Measurements from ENCODE around the gene PDE1A.

Gene PDE1A

GRCh38 chr2:182415771-182416170 is 11.1 kb downstream of the PDE1A start:
- no peaks in the 10 kb centered on the region for H3K4me1 ChIP-seq (ENCODE audit: insufficient read depth, insufficient read length)
- H3K4me3 ChIP-seq (ENCODE audit: insufficient read length, low read depth) = no peak overlapping the region
- no peaks in the 10 kb centered on the region for H3K9me3 ChIP-seq (ENCODE audit: insufficient read depth, low read length)
- DNase-seq (ENCODE audit: low read depth, low spot score) = no peak
- H3K9ac ChIP-seq (ENCODE audit: insufficient read length, low read depth) = no peak overlapping the region
- H3K36me3 ChIP-seq (ENCODE audit: insufficient read depth, insufficient read length, low read length) = no peaks in the 10 kb centered on the region
- TF ChIP-seq YY1 (IDR thresholded peaks at IDR 0.05; ENCODE audit: insufficient read depth, insufficient read length) (no peak), ZNF274 (IDR thresholded peaks at IDR 0.05; ENCODE audit: low read depth, low read length) (no peak), SUZ12 (IDR thresholded peaks at IDR 0.05; ENCODE audit: extremely low read depth, insufficient read depth, insufficient read length) (no peak)
- H3K27me3 ChIP-seq (ENCODE audit: insufficient read depth, insufficient read length) = no peaks in the 10 kb centered on the region

- no peaks in the 10 kb centered on the region for H3K36me3 ChIP-seq (ENCODE audit: insufficient read depth, insufficient read length, low read length)
- H3K4me1 ChIP-seq (ENCODE audit: insufficient read depth, insufficient read length) = no peaks in the 10 kb centered on the region
- DNase-seq (ENCODE audit: low read depth, low spot score) = no peak
- H3K9me3 ChIP-seq (ENCODE audit: insufficient read depth, low read length) = no peaks in the 10 kb centered on the region
- TF ChIP-seq YY1 (IDR thresholded peaks at IDR 0.05; ENCODE audit: insufficient read depth, insufficient read length) (no peak), ZNF274 (IDR thresholded peaks at IDR 0.05; ENCODE audit: low read depth, low read length) (no peak), SUZ12 (IDR thresholded peaks at IDR 0.05; ENCODE audit: extremely low read depth, insufficient read depth, insufficient read length) (no peak)
- H3K9ac ChIP-seq (ENCODE audit: insufficient read length, low read depth) = no peak overlapping the region
- H3K27me3 ChIP-seq (ENCODE audit: insufficient read depth, insufficient read length) = no peaks in the 10 kb centered on the region
- no peak overlapping the region for H3K4me3 ChIP-seq (ENCODE audit: insufficient read length, low read depth)
These were observed 14.0 kb downstream of the PDE1A start for GRCh38 chr2:182412858-182413257.

DNA sequence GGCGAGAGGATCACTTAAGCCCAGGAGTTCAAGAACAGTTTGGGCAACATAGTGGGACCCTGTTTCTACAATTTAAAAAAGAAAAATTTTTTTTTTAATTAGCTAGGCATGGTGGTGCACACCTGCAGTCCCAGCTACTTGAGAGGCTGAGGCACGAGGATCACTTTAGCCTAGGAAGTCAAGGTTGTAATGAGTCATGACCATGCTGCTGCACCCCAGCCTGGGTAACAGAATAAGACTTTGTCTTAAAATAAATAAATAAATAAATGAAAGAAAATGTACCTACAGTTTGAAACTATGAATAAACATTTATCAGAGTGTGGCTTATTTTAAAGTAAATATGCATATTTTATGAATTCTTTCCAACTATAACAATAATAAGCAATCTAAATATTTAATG is 16.7 kb downstream of the PDE1A start:
- DNase-seq (ENCODE audit: low read depth, low spot score) = no peak
- no peak for TF ChIP-seq SUZ12 (IDR thresholded peaks at IDR 0.05; ENCODE audit: extremely low read depth, insufficient read depth, insufficient read length)
- TF ChIP-seq ZNF274 (IDR thresholded peaks at IDR 0.05; ENCODE audit: low read depth, low read length) = no peak
- no peak for TF ChIP-seq YY1 (IDR thresholded peaks at IDR 0.05; ENCODE audit: insufficient read depth, insufficient read length)
- H3K27me3 ChIP-seq (ENCODE audit: insufficient read depth, insufficient read length) = no peaks in the 10 kb centered on the region

DNA sequence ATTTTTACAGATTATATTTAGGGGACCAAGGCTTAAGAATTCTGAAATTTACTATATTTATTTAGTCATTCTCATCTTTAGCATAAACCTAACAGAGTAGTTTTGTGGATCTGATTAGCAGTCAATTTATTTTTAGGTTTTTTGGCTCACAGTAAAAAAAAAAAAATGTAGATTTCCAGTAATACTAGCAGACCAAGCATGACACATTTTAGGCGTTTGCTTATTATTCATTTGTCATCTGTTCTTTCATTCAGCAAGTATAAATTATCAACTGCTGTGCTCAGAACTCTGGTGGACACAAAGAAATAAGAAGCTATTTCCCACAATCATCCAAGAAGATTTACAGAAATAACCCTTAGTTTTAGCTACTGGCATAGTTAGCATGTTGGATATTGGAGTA is 20.6 kb downstream of the PDE1A start:
- Histone ChIP-seq H3K9ac (ENCODE audit: insufficient read length, low read depth) (no peak overlapping the region), H3K9me3 (ENCODE audit: insufficient read depth, low read length) (no peaks in the 10 kb centered on the region), H3K27me3 (ENCODE audit: insufficient read depth, insufficient read length) (no peaks in the 10 kb centered on the region), H3K4me1 (ENCODE audit: insufficient read depth, insufficient read length) (no peaks in the 10 kb centered on the region), H3K4me3 (ENCODE audit: insufficient read length, low read depth) (no peak overlapping the region), H3K36me3 (ENCODE audit: insufficient read depth, insufficient read length, low read length) (no peaks in the 10 kb centered on the region)
- DNase-seq (ENCODE audit: low read depth, low spot score) = no peak
- no peak for TF ChIP-seq ZNF274 (IDR thresholded peaks at IDR 0.05; ENCODE audit: low read depth, low read length)
- TF ChIP-seq SUZ12 (IDR thresholded peaks at IDR 0.05; ENCODE audit: extremely low read depth, insufficient read depth, insufficient read length) = no peak
- no peak for TF ChIP-seq YY1 (IDR thresholded peaks at IDR 0.05; ENCODE audit: insufficient read depth, insufficient read length)

More for the DNA sequence above, 16.7 kb downstream of the PDE1A start:
- Histone ChIP-seq H3K36me3 (ENCODE audit: insufficient read depth, insufficient read length, low read length) (no peaks in the 10 kb centered on the region), H3K4me3 (ENCODE audit: insufficient read length, low read depth) (no peak overlapping the region), H3K9me3 (ENCODE audit: insufficient read depth, low read length) (no peaks in the 10 kb centered on the region), H3K4me1 (ENCODE audit: insufficient read depth, insufficient read length) (no peaks in the 10 kb centered on the region), H3K9ac (ENCODE audit: insufficient read length, low read depth) (no peak overlapping the region)

GRCh38 chr2:182404975-182405561 is 21.8 kb downstream of the PDE1A start:
- Histone ChIP-seq H3K27me3 (ENCODE audit: insufficient read depth, insufficient read length) (no peaks in the 10 kb centered on the region), H3K9me3 (ENCODE audit: insufficient read depth, low read length) (no peaks in the 10 kb centered on the region), H3K4me3 (ENCODE audit: insufficient read length, low read depth) (no peak overlapping the region), H3K4me1 (ENCODE audit: insufficient read depth, insufficient read length) (no peaks in the 10 kb centered on the region), H3K9ac (ENCODE audit: insufficient read length, low read depth) (no peak overlapping the region), H3K36me3 (ENCODE audit: insufficient read depth, insufficient read length, low read length) (no peaks in the 10 kb centered on the region)
- DNase-seq (ENCODE audit: low read depth, low spot score) = no peak
- TF ChIP-seq SUZ12 (IDR thresholded peaks at IDR 0.05; ENCODE audit: extremely low read depth, insufficient read depth, insufficient read length) (no peak), YY1 (IDR thresholded peaks at IDR 0.05; ENCODE audit: insufficient read depth, insufficient read length) (no peak), ZNF274 (IDR thresholded peaks at IDR 0.05; ENCODE audit: low read depth, low read length) (no peak)

GRCh38 chr2:182404092-182404491 is 22.7 kb downstream of the PDE1A start:
- TF ChIP-seq YY1 (IDR thresholded peaks at IDR 0.05; ENCODE audit: insufficient read depth, insufficient read length) = no peak
- TF ChIP-seq SUZ12 (IDR thresholded peaks at IDR 0.05; ENCODE audit: extremely low read depth, insufficient read depth, insufficient read length) = no peak
- TF ChIP-seq ZNF274 (IDR thresholded peaks at IDR 0.05; ENCODE audit: low read depth, low read length) = no peak
- no peak for DNase-seq (ENCODE audit: low read depth, low spot score)
- Histone ChIP-seq H3K36me3 (ENCODE audit: insufficient read depth, insufficient read length, low read length) (no peaks in the 10 kb centered on the region), H3K27me3 (ENCODE audit: insufficient read depth, insufficient read length) (no peaks in the 10 kb centered on the region), H3K4me1 (ENCODE audit: insufficient read depth, insufficient read length) (no peaks in the 10 kb centered on the region), H3K9me3 (ENCODE audit: insufficient read depth, low read length) (no peaks in the 10 kb centered on the region), H3K9ac (ENCODE audit: insufficient read length, low read depth) (no peak overlapping the region), H3K4me3 (ENCODE audit: insufficient read length, low read depth) (no peak overlapping the region)

GRCh38 chr2:182393270-182393760 is 33.5 kb downstream of the PDE1A start:
- H3K9me3 ChIP-seq (ENCODE audit: insufficient read depth, low read length) = no peaks in the 10 kb centered on the region
- no peaks in the 10 kb centered on the region for H3K36me3 ChIP-seq (ENCODE audit: insufficient read depth, insufficient read length, low read length)
- H3K27me3 ChIP-seq (ENCODE audit: insufficient read depth, insufficient read length) = no peaks in the 10 kb centered on the region
- no peaks in the 10 kb centered on the region for H3K4me1 ChIP-seq (ENCODE audit: insufficient read depth, insufficient read length)
- TF ChIP-seq SUZ12 (IDR thresholded peaks at IDR 0.05; ENCODE audit: extremely low read depth, insufficient read depth, insufficient read length) = no peak
- no peak overlapping the region for H3K9ac ChIP-seq (ENCODE audit: insufficient read length, low read depth)
- DNase-seq (ENCODE audit: low read depth, low spot score) = no peak
- H3K4me3 ChIP-seq (ENCODE audit: insufficient read length, low read depth) = no peak overlapping the region
